ENCODE measurements around the gene MAX.
"Not testable (repeated sequence)": the region's sequence is repeated elsewhere in the genome, so short reads cannot be mapped to it uniquely, and the experiment has no call there.

MAX gene

DNA sequence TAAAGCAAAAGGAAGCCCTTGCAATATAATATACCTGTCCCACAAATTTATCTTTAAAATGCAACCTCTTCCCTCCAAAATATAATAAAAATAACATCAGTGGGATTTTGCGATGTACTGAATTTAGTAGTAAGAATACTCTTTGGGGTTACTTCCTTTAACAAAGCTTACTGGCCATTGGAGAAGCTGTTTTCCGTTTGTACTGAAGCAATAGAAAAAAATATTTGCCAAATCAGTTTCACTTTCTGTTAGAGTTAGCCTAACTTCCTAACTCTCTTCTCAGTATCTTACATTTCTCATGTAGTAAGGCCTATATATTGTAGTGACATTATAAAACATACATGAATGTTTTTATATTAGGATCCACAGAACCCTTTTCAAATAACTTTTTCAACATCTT lies 3.7 kb downstream of the MAX start:
- no peak overlapping the region for H3K4me3 ChIP-seq (ENCODE audit: low read depth, low read length)
- TF ChIP-seq, protein P1, sequence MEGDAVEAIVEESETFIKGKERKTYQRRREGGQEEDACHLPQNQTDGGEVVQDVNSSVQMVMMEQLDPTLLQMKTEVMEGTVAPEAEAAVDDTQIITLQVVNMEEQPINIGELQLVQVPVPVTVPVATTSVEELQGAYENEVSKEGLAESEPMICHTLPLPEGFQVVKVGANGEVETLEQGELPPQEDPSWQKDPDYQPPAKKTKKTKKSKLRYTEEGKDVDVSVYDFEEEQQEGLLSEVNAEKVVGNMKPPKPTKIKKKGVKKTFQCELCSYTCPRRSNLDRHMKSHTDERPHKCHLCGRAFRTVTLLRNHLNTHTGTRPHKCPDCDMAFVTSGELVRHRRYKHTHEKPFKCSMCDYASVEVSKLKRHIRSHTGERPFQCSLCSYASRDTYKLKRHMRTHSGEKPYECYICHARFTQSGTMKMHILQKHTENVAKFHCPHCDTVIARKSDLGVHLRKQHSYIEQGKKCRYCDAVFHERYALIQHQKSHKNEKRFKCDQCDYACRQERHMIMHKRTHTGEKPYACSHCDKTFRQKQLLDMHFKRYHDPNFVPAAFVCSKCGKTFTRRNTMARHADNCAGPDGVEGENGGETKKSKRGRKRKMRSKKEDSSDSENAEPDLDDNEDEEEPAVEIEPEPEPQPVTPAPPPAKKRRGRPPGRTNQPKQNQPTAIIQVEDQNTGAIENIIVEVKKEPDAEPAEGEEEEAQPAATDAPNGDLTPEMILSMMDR (IDR thresholded peaks at IDR 0.05; ENCODE audit: low read depth, low read length, missing control alignments) = no peak
- in situ Hi-C loops (cut with HindIII; ENCODE audit: low sequenced_read_pairs) = loop anchor here (5.0 kb wide), 1 partner anchor 46 kb away; no protein-coding TSS in a partner anchor
- no peak for DNase-seq (ENCODE audit: low read depth)

DNA sequence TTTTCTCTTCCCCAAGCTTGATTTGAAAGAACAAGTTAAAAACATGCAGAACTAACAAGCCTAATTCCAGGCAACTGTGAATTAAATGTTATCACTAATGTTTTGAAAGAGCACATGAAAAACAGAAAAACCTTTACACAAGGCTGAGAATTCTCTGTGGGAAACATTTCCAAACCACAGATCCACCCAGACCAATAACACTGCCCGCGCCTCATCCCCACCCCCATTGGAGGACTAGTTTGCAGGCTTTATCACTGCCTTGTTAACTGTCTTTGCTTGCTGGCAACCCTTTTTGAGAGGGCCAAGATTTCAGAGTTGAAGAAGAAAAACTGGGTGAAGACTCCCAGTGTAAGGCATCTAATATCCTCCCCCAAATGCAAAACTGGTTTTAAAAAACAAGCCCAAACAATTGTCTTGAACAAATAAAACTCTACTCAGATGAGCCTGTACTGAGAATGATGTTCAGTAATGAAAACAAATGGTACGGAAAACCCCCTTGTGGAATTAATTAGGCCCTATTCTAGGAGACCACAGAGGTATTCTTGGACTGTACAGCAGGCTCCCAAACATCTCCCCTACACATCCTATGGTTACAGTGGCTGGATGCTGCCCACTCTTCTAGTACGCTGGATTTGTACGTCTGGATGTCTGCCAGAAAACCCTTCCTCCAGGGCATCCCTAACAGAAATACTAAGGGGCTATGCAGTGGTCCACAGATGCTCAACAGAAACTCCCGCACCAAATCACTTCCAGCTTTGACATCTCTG lies 5.8 kb downstream of the MAX start:
- no peak for DNase-seq (ENCODE audit: low read depth)
- H3K4me3 ChIP-seq (ENCODE audit: low read depth, low read length) = no peak overlapping the region
- TF ChIP-seq, protein P1 (IDR thresholded peaks at IDR 0.05; ENCODE audit: low read depth, low read length, missing control alignments) = no peak
- in situ Hi-C loops (cut with HindIII; ENCODE audit: low sequenced_read_pairs) = loop anchor here (5.0 kb wide), 1 partner anchor 44 kb away; no protein-coding TSS in a partner anchor

DNA sequence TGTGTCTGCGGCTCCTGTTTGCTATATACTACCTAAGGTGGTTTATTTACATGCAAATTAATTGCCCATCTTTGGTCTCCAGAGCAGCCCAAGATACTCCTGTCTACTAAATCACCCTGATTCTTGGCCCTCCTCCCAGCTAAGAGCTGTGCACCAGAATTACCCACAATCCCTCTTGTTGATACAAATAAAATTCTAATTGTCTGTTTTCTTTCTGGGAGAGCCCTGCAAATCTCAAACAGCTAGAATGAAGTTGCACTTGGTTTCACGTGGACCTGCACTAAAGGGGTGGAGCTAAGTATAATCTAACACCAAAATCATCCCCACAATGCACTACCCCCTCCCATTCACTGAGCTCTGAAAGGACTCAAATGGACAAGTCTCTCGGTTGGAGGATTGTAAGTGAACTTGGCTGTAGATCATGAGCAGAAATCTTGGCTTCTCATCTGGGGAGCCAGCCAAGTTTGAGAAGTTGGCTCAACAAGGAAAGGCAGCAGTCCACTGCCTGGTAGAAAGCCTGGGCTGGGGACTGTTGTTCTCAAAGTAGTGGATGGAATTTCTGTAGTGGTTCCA lies 6.6 kb downstream of the MAX start:
- no peak overlapping the region for H3K4me3 ChIP-seq (ENCODE audit: low read depth, low read length)
- DNase-seq (ENCODE audit: low read depth) = peak; percentile 93
- in situ Hi-C loops (cut with HindIII; ENCODE audit: low sequenced_read_pairs) = loop anchor here (5.0 kb wide), 1 partner anchor 43 kb away; no protein-coding TSS in a partner anchor
- TF ChIP-seq, protein P1 (IDR thresholded peaks at IDR 0.05; ENCODE audit: low read depth, low read length, missing control alignments) = no peak

DNA sequence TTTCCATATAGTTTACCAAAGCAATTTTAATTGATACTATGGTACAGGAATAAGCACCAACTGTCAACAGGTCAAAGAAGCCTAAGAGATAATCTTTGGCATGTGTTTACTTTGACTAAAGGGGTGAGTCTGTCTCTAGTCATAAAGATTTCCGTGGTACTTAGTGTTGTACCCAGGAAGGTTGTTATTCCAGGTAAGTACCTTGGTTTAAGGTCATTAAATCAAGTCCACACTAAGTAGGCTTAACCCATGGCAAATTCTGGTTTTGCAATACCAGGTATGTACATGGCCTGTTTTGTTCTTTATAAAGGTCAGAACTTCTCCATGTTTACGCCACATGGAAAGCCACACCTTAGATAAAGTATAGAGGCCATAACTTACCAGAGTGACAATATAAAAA lies 10.0 kb downstream of the MAX start:
- H3K4me3 ChIP-seq (ENCODE audit: low read depth, low read length) = no peak overlapping the region
- in situ Hi-C loops (cut with HindIII; ENCODE audit: low sequenced_read_pairs) = no loop called here
- TF ChIP-seq, protein P1 (IDR thresholded peaks at IDR 0.05; ENCODE audit: low read depth, low read length, missing control alignments) = no peak
- DNase-seq (ENCODE audit: low read depth) = no peak

- H3K4me3 ChIP-seq (ENCODE audit: low read depth, low read length); DNase-seq (ENCODE audit: low read depth); in situ Hi-C loops (cut with HindIII; ENCODE audit: low sequenced_read_pairs): not testable (repeated sequence)
These were observed 14.5 kb downstream of the MAX start for GRCh38 chr14:65087835-65088234.

- in situ Hi-C loops (cut with HindIII; ENCODE audit: low sequenced_read_pairs); H3K4me3 ChIP-seq (ENCODE audit: low read depth, low read length); DNase-seq (ENCODE audit: low read depth): not testable (repeated sequence)
These were observed 15.6 kb downstream of the MAX start for GRCh38 chr14:65086686-65087085.

- no peak overlapping the region for H3K4me3 ChIP-seq (ENCODE audit: low read depth, low read length)
- in situ Hi-C loops (cut with HindIII; ENCODE audit: low sequenced_read_pairs) = no loop called here
- TF ChIP-seq, protein P1 (IDR thresholded peaks at IDR 0.05; ENCODE audit: low read depth, low read length, missing control alignments) = no peak
- DNase-seq (ENCODE audit: low read depth) = no peak
These were observed 17.5 kb downstream of the MAX start for GRCh38 chr14:65084554-65085505.
